Dermis blood vessel endothelial cell (primary cell): ENCODE data around the gene TFR2. TPM values are rescaled to one million over a fixed set of nuclear protein-coding genes. Genes with fewer than 3 reads are reported as not detected.

Experiments
- DNase-seq: peaks from one replicate; pipeline ENCODE4 v3.0.0; 2010
- total RNA-seq: library from RNA; depleted of rRNA; stranded (reverse); fragments of >200 nt; gene quantifications from 2 replicates; pipeline ENCODE4 v1.2.3, GENCODE V29; 2014

Gene TFR2
- total RNA-seq, 1 donor from 2014 or later: 0.68 TPM

DNA sequence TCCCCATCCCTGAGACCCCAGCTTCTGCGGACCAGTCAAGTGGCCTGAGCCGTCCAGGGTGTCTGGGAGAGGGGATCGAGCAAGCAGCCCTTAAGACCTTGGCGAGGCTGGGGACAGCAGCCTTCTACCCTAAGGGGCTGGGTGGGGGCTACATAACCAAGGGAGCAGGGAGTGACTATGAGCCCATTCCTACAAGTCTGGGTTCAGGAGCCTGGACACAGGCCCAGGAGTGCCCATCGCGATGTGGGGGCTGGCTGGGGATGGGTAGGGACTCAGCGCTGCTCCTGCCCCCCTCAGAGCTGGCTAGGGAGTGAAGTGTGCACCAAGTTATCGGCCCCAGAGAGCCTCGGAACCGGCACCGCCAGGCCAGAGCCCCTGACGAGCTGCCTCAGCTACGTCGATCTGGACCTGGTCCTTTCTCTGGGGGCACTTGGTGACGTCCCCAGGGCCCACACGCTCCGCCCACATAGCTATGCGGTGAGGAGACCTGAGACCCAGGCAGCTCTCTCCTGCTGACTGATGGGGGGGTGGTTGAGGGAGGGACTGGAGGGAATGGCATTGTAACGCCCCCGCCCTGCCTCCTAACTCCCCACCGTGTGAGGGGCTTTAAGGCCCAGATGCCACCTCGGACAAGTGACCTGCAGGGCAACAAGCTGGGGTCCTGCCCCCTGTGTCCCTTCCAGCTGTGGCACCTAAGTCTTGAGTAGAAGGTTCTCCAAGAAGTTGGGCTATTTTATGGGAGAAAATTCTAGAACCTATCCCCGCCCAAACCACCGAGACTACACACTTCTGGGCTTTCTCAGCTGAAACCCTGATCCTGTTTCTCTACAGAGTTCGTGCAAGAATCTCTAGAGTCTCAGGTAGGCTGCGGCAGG lies 70.2 kb downstream of the TFR2 start:
- DNase-seq: no peak

Other genes with a start within 250 kb of the TFR2 start
- 0.51 and 0.98 TPM in 2 replicates for gene ZCWPW1, start 212.8 kb downstream of the TFR2 start, total RNA-seq
- 54.3 and 56.5 TPM in 2 replicates for gene MEPCE, start 211.7 kb downstream of the TFR2 start, total RNA-seq
- gene PPP1R35, start 205.1 kb downstream of the TFR2 start, total RNA-seq: 19.3 and 28.1 TPM in 2 replicates
- gene SPACDR, start 177.3 kb downstream of the TFR2 start, total RNA-seq: 0.34 and 0.93 TPM in 2 replicates
- 32.3 and 44.2 TPM in 2 replicates for gene TSC22D4, start 162.3 kb downstream of the TFR2 start, total RNA-seq
- gene NYAP1, start 157.6 kb downstream of the TFR2 start, total RNA-seq: 4.3 and 5.4 TPM in 2 replicates
- gene AGFG2, start 102.3 kb downstream of the TFR2 start, total RNA-seq: 49.5 and 62.2 TPM in 2 replicates
- gene SAP25, start 67.7 kb downstream of the TFR2 start, total RNA-seq: not detected in 2 replicates
- 12.1 and 20.3 TPM in 2 replicates for gene LRCH4, start 55.4 kb downstream of the TFR2 start, total RNA-seq
- gene FBXO24, start 55.2 kb downstream of the TFR2 start, total RNA-seq: 0.60 TPM in 1 of 2 replicates, not detected in the other
- 0.51 and 0.56 TPM in 2 replicates for gene PCOLCE, start 39.2 kb downstream of the TFR2 start, total RNA-seq
- gene MOSPD3, start 29.0 kb downstream of the TFR2 start, total RNA-seq: 4.9 and 10.3 TPM in 2 replicates
- not detected in 2 replicates for gene ACTL6B, start 14.9 kb upstream of the TFR2 start, total RNA-seq
- gene GNB2, start 32.2 kb upstream of the TFR2 start, total RNA-seq: 85.4 and 154 TPM in 2 replicates
- gene GIGYF1, start 52.7 kb upstream of the TFR2 start, total RNA-seq: 18.0 and 20.8 TPM in 2 replicates
- gene POP7, start 64.6 kb upstream of the TFR2 start, total RNA-seq: 28.1 and 34.2 TPM in 2 replicates
- gene EPO, start 78.9 kb upstream of the TFR2 start, total RNA-seq: not detected in 2 replicates
- gene ZAN, start 92.0 kb upstream of the TFR2 start, total RNA-seq: not detected in 2 replicates
- gene EPHB4, start 186.0 kb upstream of the TFR2 start, total RNA-seq: 415 and 590 TPM in 2 replicates
- 37.1 and 39.9 TPM in 2 replicates for gene SLC12A9, start 211.2 kb upstream of the TFR2 start, total RNA-seq
- 43.6 and 61.4 TPM in 2 replicates for gene TRIP6, start 225.8 kb upstream of the TFR2 start, total RNA-seq
- 43.9 and 53.9 TPM in 2 replicates for gene SRRT, start 233.6 kb upstream of the TFR2 start, total RNA-seq
- 2.2 and 2.9 TPM in 2 replicates for gene UFSP1, start 248.2 kb upstream of the TFR2 start, total RNA-seq